CD4-positive, alpha-beta T cell (primary cell): ENCODE measurements around the gene RBFOX1. TPM values are rescaled to one million over a fixed set of nuclear protein-coding genes. Genes with fewer than 3 reads are reported as not detected.

Experiments
- ATAC-seq: fragments of 200-7000 bp; cut with Tn5 transposase; one replicate; pipeline ENCODE4 v1.10.0; 2022; ENCODE audit warnings: mild to moderate bottlenecking; ENCODE audit not compliant: poor library complexity
- CTCF ChIA-PET: fragments of 350-600 bp; sonication (Branson Sonifier 250); formaldehyde crosslinking; loops from one replicate; lab custom pipeline; 2021; ENCODE audit warnings: antibody characterized with exemption, inconsistent platforms; lab: Charles Lee
- POLR2A ChIA-PET: fragments of 350-600 bp; sonication (Branson Sonifier 250); formaldehyde crosslinking; loops from one replicate; lab custom pipeline; 2021; ENCODE audit warnings: antibody characterized with exemption, inconsistent platforms; lab: Charles Lee
- DNase-seq, 14 experiments: peaks; one replicate each; pipeline ENCODE4 v3.0.0-alpha.2; 2013 to 2020; ENCODE audit warnings: mixed read lengths in 2 of 14
- H3K27ac ChIP-seq, 2 donors: one replicate each; pipeline versions ENCODE4 v1.5.1 to v1.7.0; 2013; ENCODE audit warnings: low read length in 2 of 2, low read depth in 1 of 2, mild to moderate bottlenecking in 1 of 2
- H3K27me3 ChIP-seq, 2 experiments: 1 replicate in 1 of 2; 2 replicates in 1 of 2; pipeline versions ENCODE4 v1.6.1 to v1.7.0; 2013; ENCODE audit warnings: low read length in 2 of 2, control low read depth in 1 of 2, mild to moderate bottlenecking in 1 of 2, moderate library complexity in 1 of 2; ENCODE audit not compliant: insufficient read depth in 2 of 2, control insufficient read depth in 1 of 2
- H3K36me3 ChIP-seq: one replicate; pipeline ENCODE4 v1.6.1; 2013; ENCODE audit warnings: low read length, control low read depth; ENCODE audit not compliant: insufficient read depth
- H3K4me1 ChIP-seq: one replicate; pipeline ENCODE4 v1.6.1; 2013; ENCODE audit warnings: low read length, control low read depth; ENCODE audit not compliant: insufficient read depth
- H3K4me3 ChIP-seq: one replicate; pipeline ENCODE4 v1.5.1; 2013; ENCODE audit warnings: mild to moderate bottlenecking, low read length, moderate library complexity
- H3K9me3 ChIP-seq, 2 experiments: 1 replicate in 1 of 2; 2 replicates in 1 of 2; pipeline versions ENCODE4 v1.6.1 to v1.7.0; 2013; ENCODE audit warnings: low read length in 2 of 2, mild to moderate bottlenecking in 2 of 2, control low read depth in 1 of 2, moderate library complexity in 1 of 2; ENCODE audit not compliant: control insufficient read depth in 1 of 2, insufficient read depth in 1 of 2
- H3K27ac Mint-ChIP-seq: one replicate; pipeline ENCODE4 v1.8.0; 2020; ENCODE audit warnings: mixed read lengths
- H3K27me3 Mint-ChIP-seq: one replicate; pipeline ENCODE4 v1.8.0; 2021; ENCODE audit warnings: mixed read lengths
- H3K36me3 Mint-ChIP-seq: one replicate; pipeline ENCODE4 v1.8.0; 2021; ENCODE audit warnings: low read depth, mixed read lengths
- H3K4me1 Mint-ChIP-seq: one replicate; pipeline ENCODE4 v1.8.0; 2021; ENCODE audit warnings: low read depth, mixed read lengths
- H3K4me3 Mint-ChIP-seq: one replicate; pipeline ENCODE4 v1.8.0; 2020; ENCODE audit warnings: mild to moderate bottlenecking, mixed read lengths
- H3K9me3 Mint-ChIP-seq: one replicate; pipeline ENCODE4 v1.8.0; 2020; ENCODE audit warnings: mixed read lengths
- CTCF ChIP-seq: fragments of 200-600 bp; IDR thresholded peaks from one replicate; pipeline ENCODE4 v1.8.0; 2022; ENCODE audit warnings: antibody characterized with exemption, mild to moderate bottlenecking
- intact Hi-C, 2 experiments: fragments of 100-400 bp; cut with DNase I in 1 of 2; cut with micrococcal nuclease in 1 of 2; formaldehyde crosslinking; loops; one replicate each; pipeline versions ENCODE4 v1.15.1 to v1.9.0; 2023 to 2025; cut with DNase I, micrococcal nuclease
- total RNA-seq, 174 experiments: library from RNA in 2 of 174; stranded (reverse) in 2 of 174; gene quantifications; one replicate each; pipeline ENCODE4 v1.2.3 and lab custom pipeline; 2021 to 2026

Gene RBFOX1
- total RNA-seq, 2 experiments from 2014 or later = not detected

- peaks cover 9% of the 10 kb centered on the region for H3K9me3 Mint-ChIP-seq
- no peak overlapping the region for H3K4me3 Mint-ChIP-seq
- H3K36me3 Mint-ChIP-seq = no peaks in the 10 kb centered on the region
- no peaks in the 10 kb centered on the region for H3K9me3 ChIP-seq
- H3K27me3 Mint-ChIP-seq = no peaks in the 10 kb centered on the region
- ChIA-PET POLR2A (no interaction called here), CTCF (no interaction called here)
- H3K4me1 Mint-ChIP-seq = no peaks in the 10 kb centered on the region
- H3K4me3 ChIP-seq = no peak overlapping the region
- no peak for TF ChIP-seq CTCF
- ATAC-seq (no peak), DNase-seq (no peak)
- H3K4me1 ChIP-seq = no peaks in the 10 kb centered on the region
- H3K27ac Mint-ChIP-seq = no peak overlapping the region
- H3K27ac ChIP-seq = no peak overlapping the region
- intact Hi-C loops = no loop called here
- H3K27me3 ChIP-seq = no peaks in the 10 kb centered on the region
- no peaks in the 10 kb centered on the region for H3K36me3 ChIP-seq
Measured at GRCh38 chr16:7613518-7613917, 280.9 kb downstream of the RBFOX1 start.

GRCh38 chr16:7614021-7614795 is 281.6 kb downstream of the RBFOX1 start:
- peaks cover 5% of the 10 kb centered on the region for H3K9me3 Mint-ChIP-seq
- no peak overlapping the region for H3K27ac Mint-ChIP-seq
- H3K4me3 Mint-ChIP-seq = no peak overlapping the region
- H3K36me3 Mint-ChIP-seq = no peaks in the 10 kb centered on the region
- intact Hi-C loops = no loop called here
- H3K4me1 Mint-ChIP-seq = no peaks in the 10 kb centered on the region
- Histone ChIP-seq H3K9me3 (no peaks in the 10 kb centered on the region), H3K36me3 (no peaks in the 10 kb centered on the region), H3K27me3 (no peaks in the 10 kb centered on the region), H3K4me3 (no peak overlapping the region), H3K27ac (no peak overlapping the region), H3K4me1 (no peaks in the 10 kb centered on the region)
- ATAC-seq (no peak), DNase-seq (no peak)
- H3K27me3 Mint-ChIP-seq = no peaks in the 10 kb centered on the region
- ChIA-PET CTCF (no interaction called here), POLR2A (no interaction called here)
- no peak for TF ChIP-seq CTCF

- DNase-seq (no peak), ATAC-seq (no peak)
- Histone ChIP-seq H3K9me3 (no peaks in the 10 kb centered on the region), H3K4me3 (no peak overlapping the region), H3K27me3 (no peaks in the 10 kb centered on the region), H3K36me3 (no peaks in the 10 kb centered on the region), H3K4me1 (no peaks in the 10 kb centered on the region), H3K27ac (no peak overlapping the region)
- Mint-ChIP-seq H3K27me3 (no peaks in the 10 kb centered on the region), H3K4me1 (no peaks in the 10 kb centered on the region), H3K9me3 (peaks cover 7% of the 10 kb centered on the region), H3K27ac (no peak overlapping the region), H3K36me3 (no peaks in the 10 kb centered on the region), H3K4me3 (no peak overlapping the region)
- intact Hi-C loops = no loop called here
- ChIA-PET CTCF (no interaction called here), POLR2A (no interaction called here)
- no peak for TF ChIP-seq CTCF
Measured at GRCh38 chr16:7615565-7615964, 282.9 kb downstream of the RBFOX1 start.
